Gastrocnemius medialis (tissue), 4 donors: ENCODE measurements around the gene TAF3. TPM values are rescaled to one million over a fixed set of nuclear protein-coding genes. Genes with fewer than 3 reads are reported as not detected.

Experiments
- ATAC-seq, 2 donors: fragments of 150-250 bp; one replicate each; pipeline ENCODE4 v1.9.1; 2016
- DNase-seq, 2 donors: peaks; one replicate each; pipeline ENCODE4 v3.0.0-alpha.2; 2019
- H3K27ac ChIP-seq, 4 donors: fragments of 200-600 bp; sonication (generic); 1 replicate in 1 of 4; 2 replicates in 3 of 4; pipeline ENCODE4 v1.5.1; 2016 to 2018; ENCODE audit warnings: mild to moderate bottlenecking in 2 of 4, moderate library complexity in 1 of 4
- H3K27me3 ChIP-seq, 3 donors: fragments of 200-600 bp; sonication (generic) in 2 of 3; 1 replicate in 1 of 3; 2 replicates in 2 of 3; pipeline versions ENCODE4 v1.5.1 to v1.6.0; 2016 to 2019; ENCODE audit warnings: mild to moderate bottlenecking in 1 of 3, moderate library complexity in 1 of 3
- H3K36me3 ChIP-seq, 2 donors: fragments of 200-600 bp; sonication (generic) in 1 of 2; one replicate each; pipeline ENCODE4 v1.5.1; 2017 to 2018
- H3K4me1 ChIP-seq, 2 donors: fragments of 200-600 bp; sonication (generic) in 1 of 2; one replicate each; pipeline ENCODE4 v1.5.1; 2016 to 2017; ENCODE audit warnings: mild to moderate bottlenecking in 2 of 2
- H3K4me3 ChIP-seq, 4 donors: fragments of 200-600 bp; sonication (generic) in 3 of 4; 1 replicate in 1 of 4; 2 replicates in 3 of 4; pipeline ENCODE4 v1.5.1; 2016 to 2019; ENCODE audit warnings: mild to moderate bottlenecking in 2 of 4
- H3K9me3 ChIP-seq, 3 donors: fragments of 200-600 bp; sonication (generic) in 2 of 3; 1 replicate in 1 of 3; 2 replicates in 2 of 3; pipeline ENCODE4 v1.5.1; 2016 to 2019
- CTCF ChIP-seq, 5 experiments: fragments of 450-650 bp in 3 of 5; fragments of 200-600 bp in 2 of 5; sonication (generic) in 2 of 5; IDR thresholded peaks in 4 of 5; conservative IDR thresholded peaks in 1 of 5; 1 replicate in 4 of 5; 2 replicates in 1 of 5; pipeline ENCODE4 v1.5.1; 2016 to 2019; ENCODE audit warnings: antibody characterized with exemption in 5 of 5, mild to moderate bottlenecking in 3 of 5, moderate library complexity in 3 of 5
- POLR2A ChIP-seq, 2 donors: fragments of 450-650 bp; IDR thresholded peaks; one replicate each; pipeline ENCODE4 v1.6.1; 2017; ENCODE audit warnings: antibody characterized with exemption in 2 of 2, mild to moderate bottlenecking in 2 of 2, moderate library complexity in 2 of 2
- in situ Hi-C, 4 donors: fragments of 200-750 bp; cut with MboI; loops; one replicate each; pipeline versions ENCODE4 v1.15.0 to v1.8.0; 2017; ENCODE audit warnings: low sequenced_read_pairs in 4 of 4
- intact Hi-C: fragments of 100-400 bp; cut with DNase I; formaldehyde crosslinking; loops from one replicate; pipeline ENCODE4 v1.15.1; 2023; ENCODE audit warnings: low total_unique reads
- total RNA-seq, 4 donors: library from RNA; depleted of rRNA; stranded (reverse); fragments of >200 nt; gene quantifications; one replicate each; pipeline versions ENCODE4 v1.1.0 to v1.2.3, GENCODE V29; 2016

Gene TAF3
- total RNA-seq, 4 donors from 2014 or later = 5.0 to 14.8 (median 9.6) TPM

DNA sequence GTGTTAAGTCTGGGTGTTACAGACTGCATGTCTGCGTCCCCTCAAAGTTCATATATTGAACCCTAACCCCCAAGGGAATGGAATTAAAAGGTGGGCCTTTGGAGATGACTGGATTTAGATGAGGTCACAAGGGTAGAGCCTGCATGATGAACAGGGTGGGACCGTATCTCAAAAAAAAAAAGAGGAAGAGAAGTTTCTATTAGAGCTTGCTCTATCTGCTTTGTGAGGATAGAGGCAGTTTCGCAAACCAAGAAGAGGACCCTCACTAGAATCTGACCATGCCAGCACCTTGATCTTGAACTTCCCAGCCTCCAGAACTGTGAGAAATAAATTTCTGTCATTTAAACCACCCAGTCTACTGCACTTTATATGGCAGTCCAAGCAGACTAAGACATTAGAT is 31.9 kb upstream of the TAF3 start:
- ATAC-seq = no peak
- no peak for TF ChIP-seq POLR2A (IDR thresholded peaks at IDR 0.05)
- no peak for TF ChIP-seq CTCF (IDR thresholded peaks at IDR 0.05 in 4 of 5, conservative IDR thresholded peaks at IDR 0.05 in 1 of 5)
- no peaks in the 10 kb centered on the region for H3K36me3 ChIP-seq
- H3K4me3 ChIP-seq = peak overlapping the region in 3 of 4 donors; percentile 86 to 94 (median 90)
- H3K27me3 ChIP-seq = no peaks in the 10 kb centered on the region
- no peak overlapping the region for H3K27ac ChIP-seq
- in situ Hi-C loops (no loop called here), intact Hi-C loops (no loop called here)
- no peak for DNase-seq
- peaks cover 37 to 41% of the 10 kb centered on the region in 2 donors for H3K4me1 ChIP-seq
- no peaks in the 10 kb centered on the region for H3K9me3 ChIP-seq

DNA sequence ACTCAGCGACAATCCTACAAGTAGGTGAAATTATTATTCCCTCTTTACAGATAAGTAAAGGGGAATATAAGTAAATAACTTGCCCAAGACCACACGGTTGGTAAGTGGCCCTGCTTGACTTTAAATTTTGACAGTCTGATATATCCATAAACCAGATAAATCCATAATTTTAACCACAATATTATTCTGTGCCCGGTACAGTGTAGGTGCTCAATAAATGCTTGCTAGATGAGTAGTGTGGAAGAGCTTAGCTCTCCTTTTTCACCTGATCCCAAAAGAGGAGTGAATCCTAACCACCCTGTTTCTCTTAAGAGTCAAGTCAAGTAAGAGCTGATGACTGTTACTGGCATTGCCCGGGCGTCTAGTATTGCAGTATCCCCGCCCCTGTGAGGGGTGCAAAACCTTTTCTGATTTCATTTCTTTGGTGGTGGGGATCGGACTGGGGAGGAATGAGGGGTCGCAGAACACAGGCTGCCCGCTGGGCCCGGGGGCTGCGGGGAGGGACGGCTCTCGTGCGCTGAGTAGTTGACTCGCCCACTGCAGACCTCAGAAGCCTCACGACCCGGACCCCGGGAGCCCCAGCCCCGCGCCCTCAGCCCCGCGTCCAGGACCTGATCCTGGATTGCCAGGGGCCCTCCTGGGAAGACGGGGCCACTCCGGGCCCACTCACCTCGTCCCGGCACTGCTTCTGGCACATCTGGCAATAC is 31.0 kb upstream of the TAF3 start:
- Histone ChIP-seq H3K36me3 (no peaks in the 10 kb centered on the region), H3K27ac (peak overlapping the region; percentile 85 to 97 (median 94)), H3K27me3 (no peaks in the 10 kb centered on the region), H3K4me1 (peaks cover 43 to 45% of the 10 kb centered on the region in 2 donors), H3K9me3 (no peaks in the 10 kb centered on the region), H3K4me3 (peak overlapping the region; percentile 86 to 94 (median 92))
- in situ Hi-C loops = no loop called here
- ATAC-seq (peak; percentile 13 to 26), DNase-seq (no peak)
- TF ChIP-seq POLR2A (IDR thresholded peaks at IDR 0.05) (no peak), CTCF (IDR thresholded peaks at IDR 0.05 in 4 of 5, conservative IDR thresholded peaks at IDR 0.05 in 1 of 5) (no peak)
- intact Hi-C loops = no loop called here

GRCh38 chr10:7787857-7788638 is 30.3 kb upstream of the TAF3 start, which contains the start of the genes ATP5F1C and KIN:
TSS of gene ATP5F1C (plus strand) at chr10:7788177. CDS start at chr10:7788208, 31 bp downstream.
TSS of gene KIN (minus strand) at chr10:7787993. CDS start at chr10:7787933, 60 bp downstream.
- in situ Hi-C loops = no loop called here
- H3K27me3 ChIP-seq = no peaks in the 10 kb centered on the region
- peak within 1 kb of the TSS; percentile 86 to 94 (median 92) for H3K4me3 ChIP-seq
- TF ChIP-seq CTCF (IDR thresholded peaks at IDR 0.05 in 4 of 5, conservative IDR thresholded peaks at IDR 0.05 in 1 of 5) = peak in 2 of 5 experiments; percentile 8
- TF ChIP-seq POLR2A (IDR thresholded peaks at IDR 0.05) = peak; percentile 85 to 88
- intact Hi-C loops = loop anchor here (1.0 kb wide), 1 partner anchor 30 kb away; the partner anchor contains the start of gene TAF3
- H3K9me3 ChIP-seq = no peaks in the 10 kb centered on the region
- H3K27ac ChIP-seq = peak within 1 kb of the TSS; percentile 85 to 97 (median 94)
- H3K36me3 ChIP-seq = no peaks in the 10 kb centered on the region
- DNase-seq (peak; percentile 95 to 97), ATAC-seq (peak; percentile 94 to 98)
- H3K4me1 ChIP-seq = peaks cover 48 to 52% of the 10 kb centered on the region in 2 donors

- Histone ChIP-seq H3K4me3 (peak overlapping the region; percentile 86 to 94 (median 92)), H3K27me3 (no peaks in the 10 kb centered on the region), H3K4me1 (peaks cover 56 to 58% of the 10 kb centered on the region in 2 donors), H3K9me3 (no peaks in the 10 kb centered on the region), H3K27ac (peak overlapping the region; percentile 85 to 97 (median 94)), H3K36me3 (no peaks in the 10 kb centered on the region)
- TF ChIP-seq CTCF (IDR thresholded peaks at IDR 0.05 in 4 of 5, conservative IDR thresholded peaks at IDR 0.05 in 1 of 5) = no peak
- TF ChIP-seq POLR2A (IDR thresholded peaks at IDR 0.05) = no peak
- in situ Hi-C loops = no loop called here
- intact Hi-C loops = loop anchor here (1.0 kb wide), 1 partner anchor 30 kb away; the partner anchor contains the start of gene TAF3
- peak in 1 of 2 donors; percentile 28 for ATAC-seq
- no peak for DNase-seq
Observed at GRCh38 chr10:7788639-7789286, 29.5 kb upstream of the TAF3 start.
